ENCODE results near the gene RFX8. TPM values are rescaled to one million over a fixed set of nuclear protein-coding genes. Genes with fewer than 3 reads are reported as not detected.

The RFX8 gene
- polyA plus RNA-seq, 1 of the 3 experiments (the other 2 are of a cell fraction), result 0.07 TPM

DNA sequence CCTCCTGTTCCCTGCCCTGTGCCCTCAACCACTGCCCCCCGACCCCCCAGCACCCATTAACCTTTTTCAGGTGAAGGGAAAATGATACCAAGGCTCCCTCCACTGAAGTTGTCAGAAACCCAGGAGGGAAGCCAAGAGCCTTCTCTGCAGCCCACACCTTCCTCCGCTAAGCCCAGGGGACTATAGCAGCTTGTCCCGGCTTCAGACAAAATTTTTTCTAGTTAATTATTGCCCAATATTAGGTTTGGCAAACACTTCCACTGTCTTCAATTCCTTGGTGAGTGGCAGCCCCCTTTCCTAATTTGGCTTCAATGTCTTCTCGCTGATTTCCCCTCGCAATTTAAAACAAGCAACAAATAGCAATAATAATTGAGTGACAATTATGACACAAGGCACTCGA is 23.9 kb downstream of the RFX8 start:
- POLR2A ChIA-PET, result no interaction called here
- Histone ChIP-seq H3K9me2 (no peaks in the 10 kb centered on the region), H4K20me1 (ENCODE audit: insufficient read depth) (no peaks in the 10 kb centered on the region), H3K9me3 (no peaks in the 10 kb centered on the region), H3K36me3 (replicated peaks in 1 of 2; ENCODE audit: control insufficient read depth in 1 of 2, insufficient read depth in 2 of 2, low read length in 1 of 2) (no peaks in the 10 kb centered on the region), H2AFZ (ENCODE audit: low read depth) (no peak overlapping the region), H3K27ac (ENCODE audit: low read depth in 2 of 2, low read length in 1 of 2) (no peak overlapping the region), H3K4me3 (ENCODE audit: low read depth in 2 of 2, low read length in 1 of 2) (no peak overlapping the region), H3K27me3 (ENCODE audit: insufficient read depth) (no peaks in the 10 kb centered on the region), H3K9ac (no peak overlapping the region), H3F3A (replicated peaks; ENCODE audit: insufficient read depth) (peaks cover 17% of the 10 kb centered on the region), H3K79me2 (ENCODE audit: insufficient read depth) (no peaks in the 10 kb centered on the region), H3K4me2 (no peak overlapping the region), H3K4me1 (ENCODE audit: control insufficient read depth in 1 of 2, insufficient read depth in 2 of 2, low read depth in 1 of 2, low read length in 1 of 2) (0 out of 4 replicates have a peak, but pooled peaks cover 0 to 3% of the 10 kb centered on the region in 2 experiments)
- 66% methylated on average over 6 of the region's 6 CpGs for WGBS (ENCODE audit: low lambda C conversion rate)
- CTCF ChIA-PET, result no interaction called here
- TF ChIP-seq MEF2A (IDR thresholded peaks at IDR 0.05; ENCODE audit: borderline replicate concordance, low read depth) (no peak), EP300 (IDR thresholded peaks at IDR 0.05; ENCODE audit: borderline replicate concordance in 1 of 2, low read depth in 1 of 2, low read length in 1 of 2) (no peak), EZH2phosphoT487 (IDR thresholded peaks at IDR 0.05; ENCODE audit: borderline replicate concordance, low read depth) (no peak), NFIC (IDR thresholded peaks at IDR 0.05; ENCODE audit: borderline replicate concordance) (no peak), ELF1 (IDR thresholded peaks at IDR 0.05) (no peak), GATA2 (CRISPR knock-in tag; IDR thresholded peaks at IDR 0.05) (no peak), POLR2AphosphoS5 (IDR thresholded peaks at IDR 0.05; ENCODE audit: low read depth, low read length) (no peak), CHD2 (IDR thresholded peaks at IDR 0.05; ENCODE audit: low read length, partially characterized antibody) (no peak), IRF3 (IDR thresholded peaks at IDR 0.05; ENCODE audit: low read depth, low read length) (no peak), USF2 (IDR thresholded peaks at IDR 0.05; ENCODE audit: borderline replicate concordance, low read depth, low read length) (no peak), TAF1 (IDR thresholded peaks at IDR 0.05; ENCODE audit: borderline replicate concordance, low read depth, low read length) (no peak), RAD21 (IDR thresholded peaks at IDR 0.05; ENCODE audit: low read length) (no peak), TCF12 (IDR thresholded peaks at IDR 0.05) (no peak)
- no peak for DNase-seq

GRCh38 chr2:101446869-101447268 is 28.0 kb downstream of the RFX8 start:
- Histone ChIP-seq H3K79me2 (ENCODE audit: insufficient read depth) (no peaks in the 10 kb centered on the region), H3K27me3 (ENCODE audit: insufficient read depth) (no peaks in the 10 kb centered on the region), H4K20me1 (ENCODE audit: insufficient read depth) (no peaks in the 10 kb centered on the region), H3K36me3 (replicated peaks in 1 of 2; ENCODE audit: control insufficient read depth in 1 of 2, insufficient read depth in 2 of 2, low read length in 1 of 2) (no peaks in the 10 kb centered on the region), H3F3A (replicated peaks; ENCODE audit: insufficient read depth) (peaks cover 29% of the 10 kb centered on the region), H3K27ac (ENCODE audit: low read depth in 2 of 2, low read length in 1 of 2) (peak overlapping the region in 1 of 2 experiments; percentile 83; a peak in 2 of 4 replicates), H3K4me2 (peak overlapping the region; percentile 31), H2AFZ (ENCODE audit: low read depth) (no peak overlapping the region), H3K4me1 (ENCODE audit: control insufficient read depth in 1 of 2, insufficient read depth in 2 of 2, low read depth in 1 of 2, low read length in 1 of 2) (0 out of 4 replicates have a peak, but pooled peaks cover 0 to 9% of the 10 kb centered on the region in 2 experiments), H3K4me3 (ENCODE audit: low read depth in 2 of 2, low read length in 1 of 2) (no peak overlapping the region), H3K9me2 (no peaks in the 10 kb centered on the region), H3K9ac (peak overlapping the region; percentile 33; the same call in 1 of the 2 replicates), H3K9me3 (no peaks in the 10 kb centered on the region)
- DNase-seq, result no peak
- ChIA-PET CTCF (no interaction called here), POLR2A (no interaction called here)
- 16% methylated on average over 4 of the region's 4 CpGs for WGBS (ENCODE audit: low lambda C conversion rate)
- TF ChIP-seq ZBTB33 (IDR thresholded peaks at IDR 0.05; ENCODE audit: borderline replicate concordance, low read depth) (0 out of 2 replicates have a peak, but pooled peaks have one; percentile 67), IRF3 (IDR thresholded peaks at IDR 0.05; ENCODE audit: low read depth, low read length) (no peak), YY1 (IDR thresholded peaks at IDR 0.05; ENCODE audit: low read depth) (no peak), MEF2A (IDR thresholded peaks at IDR 0.05; ENCODE audit: borderline replicate concordance, low read depth) (peak; percentile 74; the same call in 1 of the 2 replicates), EP300 (IDR thresholded peaks at IDR 0.05; ENCODE audit: borderline replicate concordance in 1 of 2, low read depth in 1 of 2, low read length in 1 of 2) (peak in 1 of 2 experiments; percentile 95; a peak in 2 of 4 replicates), RXRA (IDR thresholded peaks at IDR 0.05; ENCODE audit: borderline replicate concordance, low read depth) (peak; percentile 70; the same call in 1 of the 2 replicates), FOSL2 (IDR thresholded peaks at IDR 0.05; ENCODE audit: borderline replicate concordance, low read depth) (peak; percentile 94)
- TF ChIP-seq, protein P1, sequence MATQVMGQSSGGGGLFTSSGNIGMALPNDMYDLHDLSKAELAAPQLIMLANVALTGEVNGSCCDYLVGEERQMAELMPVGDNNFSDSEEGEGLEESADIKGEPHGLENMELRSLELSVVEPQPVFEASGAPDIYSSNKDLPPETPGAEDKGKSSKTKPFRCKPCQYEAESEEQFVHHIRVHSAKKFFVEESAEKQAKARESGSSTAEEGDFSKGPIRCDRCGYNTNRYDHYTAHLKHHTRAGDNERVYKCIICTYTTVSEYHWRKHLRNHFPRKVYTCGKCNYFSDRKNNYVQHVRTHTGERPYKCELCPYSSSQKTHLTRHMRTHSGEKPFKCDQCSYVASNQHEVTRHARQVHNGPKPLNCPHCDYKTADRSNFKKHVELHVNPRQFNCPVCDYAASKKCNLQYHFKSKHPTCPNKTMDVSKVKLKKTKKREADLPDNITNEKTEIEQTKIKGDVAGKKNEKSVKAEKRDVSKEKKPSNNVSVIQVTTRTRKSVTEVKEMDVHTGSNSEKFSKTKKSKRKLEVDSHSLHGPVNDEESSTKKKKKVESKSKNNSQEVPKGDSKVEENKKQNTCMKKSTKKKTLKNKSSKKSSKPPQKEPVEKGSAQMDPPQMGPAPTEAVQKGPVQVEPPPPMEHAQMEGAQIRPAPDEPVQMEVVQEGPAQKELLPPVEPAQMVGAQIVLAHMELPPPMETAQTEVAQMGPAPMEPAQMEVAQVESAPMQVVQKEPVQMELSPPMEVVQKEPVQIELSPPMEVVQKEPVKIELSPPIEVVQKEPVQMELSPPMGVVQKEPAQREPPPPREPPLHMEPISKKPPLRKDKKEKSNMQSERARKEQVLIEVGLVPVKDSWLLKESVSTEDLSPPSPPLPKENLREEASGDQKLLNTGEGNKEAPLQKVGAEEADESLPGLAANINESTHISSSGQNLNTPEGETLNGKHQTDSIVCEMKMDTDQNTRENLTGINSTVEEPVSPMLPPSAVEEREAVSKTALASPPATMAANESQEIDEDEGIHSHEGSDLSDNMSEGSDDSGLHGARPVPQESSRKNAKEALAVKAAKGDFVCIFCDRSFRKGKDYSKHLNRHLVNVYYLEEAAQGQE (IDR thresholded peaks at IDR 0.05; ENCODE audit: low read depth, low read length), result 0 out of 2 replicates have a peak, but pooled peaks have one; percentile 28

Data from SK-N-SH (cell line).